ENCODE measurements around the gene SH3BP1. TPM values are rescaled to one million over a fixed set of nuclear protein-coding genes. Genes with fewer than 3 reads are reported as not detected.
A peak's percentile ranks its signal among the peaks of the same experiment; 100 is the strongest.

SH3BP1 gene
- total and polyA plus RNA-seq, 2 donors (not counting 1 experiment from before 2014, with no cell fraction given): 2.9 to 3.1 TPM

DNA sequence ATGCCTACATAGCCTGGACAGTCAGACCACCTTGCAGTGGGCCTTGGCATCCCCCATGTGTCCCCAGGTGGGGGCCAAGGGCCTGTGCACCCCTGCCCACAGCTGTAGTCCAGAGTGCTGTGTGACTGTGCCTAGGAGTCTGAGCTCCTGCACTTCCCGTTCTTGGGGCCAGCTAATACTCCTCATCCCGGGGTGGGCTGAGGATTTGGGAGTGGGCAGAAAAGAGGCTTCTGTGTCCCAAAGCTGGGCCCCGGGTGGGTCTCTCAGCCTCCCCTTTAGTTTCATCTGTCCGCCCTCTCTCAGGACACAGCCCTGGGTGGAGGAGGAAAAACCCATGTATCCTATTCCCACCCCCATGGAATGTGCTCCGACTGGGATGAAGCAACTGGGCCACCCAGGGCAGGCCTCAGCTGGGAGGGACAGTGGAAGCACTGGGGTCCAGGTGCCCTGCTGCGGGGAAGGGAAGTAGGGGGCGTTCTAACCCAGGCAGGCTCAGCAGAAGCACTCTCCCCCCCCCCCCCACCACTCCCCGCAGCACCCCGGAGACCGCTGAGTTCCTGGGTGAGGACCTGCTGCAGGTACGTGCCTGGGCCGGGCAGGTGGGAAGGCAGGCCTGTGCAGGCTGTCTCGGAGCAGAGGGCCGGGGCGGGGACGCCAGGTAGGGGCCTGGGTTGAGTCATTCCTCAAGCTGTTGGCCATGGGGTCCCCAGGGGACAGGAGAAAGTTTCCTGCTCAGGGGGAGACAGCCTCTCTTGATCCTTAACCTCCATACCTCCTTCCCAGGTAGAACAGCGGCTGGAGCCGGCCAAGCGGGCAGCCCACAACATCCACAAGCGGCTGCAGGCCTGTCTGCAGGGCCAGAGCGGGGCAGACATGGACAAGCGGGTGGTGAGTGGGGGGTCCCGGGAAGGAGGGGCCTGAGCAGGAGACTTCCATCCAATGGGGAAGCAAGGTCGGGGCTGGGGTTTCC is 1.4 kb downstream of the SH3BP1 start:
- no peak for DNase-seq (ENCODE audit: low read depth in 2 of 2)
- Histone ChIP-seq H3K27ac (ENCODE audit: insufficient read depth, low read length) (no peak overlapping the region), H3K9ac (ENCODE audit: insufficient read depth, low read length) (no peak overlapping the region), H3K27me3 (ENCODE audit: control insufficient read depth, insufficient read depth, low read length) (no peaks in the 10 kb centered on the region), H3K4me2 (ENCODE audit: extremely low read depth, insufficient read depth, low read length) (peak overlapping the region; percentile 82), H3K4me1 (ENCODE audit: control insufficient read depth, extremely low read depth, insufficient read depth, low read length) (peaks cover 18% of the 10 kb centered on the region), H3K79me2 (ENCODE audit: control insufficient read depth, insufficient read depth, low read length) (no peaks in the 10 kb centered on the region), H2AFZ (ENCODE audit: low read length) (no peak overlapping the region), H3K9me3 (ENCODE audit: control insufficient read depth, insufficient read depth, low read depth, low read length) (no peaks in the 10 kb centered on the region), H4K20me1 (ENCODE audit: control insufficient read depth, extremely low read depth, insufficient read depth, low read length) (no peaks in the 10 kb centered on the region), H3K4me3 (replicated peaks in 1 of 4; ENCODE audit: control extremely low read depth in 1 of 4, insufficient read depth in 1 of 4, low read depth in 3 of 4, low read length in 4 of 4) (peak overlapping the region in 3 of 4 experiments; percentile 24 to 64 (median 46)), H3K36me3 (ENCODE audit: control insufficient read depth, insufficient read depth, low read length) (peaks cover 4% of the 10 kb centered on the region)
- TF ChIP-seq, protein P1, sequence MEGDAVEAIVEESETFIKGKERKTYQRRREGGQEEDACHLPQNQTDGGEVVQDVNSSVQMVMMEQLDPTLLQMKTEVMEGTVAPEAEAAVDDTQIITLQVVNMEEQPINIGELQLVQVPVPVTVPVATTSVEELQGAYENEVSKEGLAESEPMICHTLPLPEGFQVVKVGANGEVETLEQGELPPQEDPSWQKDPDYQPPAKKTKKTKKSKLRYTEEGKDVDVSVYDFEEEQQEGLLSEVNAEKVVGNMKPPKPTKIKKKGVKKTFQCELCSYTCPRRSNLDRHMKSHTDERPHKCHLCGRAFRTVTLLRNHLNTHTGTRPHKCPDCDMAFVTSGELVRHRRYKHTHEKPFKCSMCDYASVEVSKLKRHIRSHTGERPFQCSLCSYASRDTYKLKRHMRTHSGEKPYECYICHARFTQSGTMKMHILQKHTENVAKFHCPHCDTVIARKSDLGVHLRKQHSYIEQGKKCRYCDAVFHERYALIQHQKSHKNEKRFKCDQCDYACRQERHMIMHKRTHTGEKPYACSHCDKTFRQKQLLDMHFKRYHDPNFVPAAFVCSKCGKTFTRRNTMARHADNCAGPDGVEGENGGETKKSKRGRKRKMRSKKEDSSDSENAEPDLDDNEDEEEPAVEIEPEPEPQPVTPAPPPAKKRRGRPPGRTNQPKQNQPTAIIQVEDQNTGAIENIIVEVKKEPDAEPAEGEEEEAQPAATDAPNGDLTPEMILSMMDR (conservative IDR thresholded peaks at IDR 0.05 in 1 of 2, IDR thresholded peaks at IDR 0.05 in 1 of 2; ENCODE audit: low read depth in 1 of 2, low read length in 2 of 2): no peak
- TF ChIP-seq EZH2 (IDR thresholded peaks at IDR 0.05; ENCODE audit: low read length, missing control alignments): no peak

- H3K36me3 ChIP-seq (ENCODE audit: control insufficient read depth, insufficient read depth, low read length): peaks cover 4% of the 10 kb centered on the region
- no peak for DNase-seq (ENCODE audit: low read depth in 2 of 2)
- no peak overlapping the region for H3K9ac ChIP-seq (ENCODE audit: insufficient read depth, low read length)
- no peak overlapping the region for H2AFZ ChIP-seq (ENCODE audit: low read length)
- peaks cover 17% of the 10 kb centered on the region for H3K4me1 ChIP-seq (ENCODE audit: control insufficient read depth, extremely low read depth, insufficient read depth, low read length)
- H4K20me1 ChIP-seq (ENCODE audit: control insufficient read depth, extremely low read depth, insufficient read depth, low read length): no peaks in the 10 kb centered on the region
- H3K9me3 ChIP-seq (ENCODE audit: control insufficient read depth, insufficient read depth, low read depth, low read length): no peaks in the 10 kb centered on the region
- no peaks in the 10 kb centered on the region for H3K79me2 ChIP-seq (ENCODE audit: control insufficient read depth, insufficient read depth, low read length)
- no peak overlapping the region for H3K4me2 ChIP-seq (ENCODE audit: extremely low read depth, insufficient read depth, low read length)
- no peak for TF ChIP-seq EZH2 (IDR thresholded peaks at IDR 0.05; ENCODE audit: low read length, missing control alignments)
- no peak overlapping the region for H3K4me3 ChIP-seq (replicated peaks in 1 of 4; ENCODE audit: control extremely low read depth in 1 of 4, insufficient read depth in 1 of 4, low read depth in 3 of 4, low read length in 4 of 4)
- H3K27ac ChIP-seq (ENCODE audit: insufficient read depth, low read length): no peak overlapping the region
- no peaks in the 10 kb centered on the region for H3K27me3 ChIP-seq (ENCODE audit: control insufficient read depth, insufficient read depth, low read length)
These were observed 2.1 kb downstream of the SH3BP1 start for GRCh38 chr22:37641561-37641949.

DNA sequence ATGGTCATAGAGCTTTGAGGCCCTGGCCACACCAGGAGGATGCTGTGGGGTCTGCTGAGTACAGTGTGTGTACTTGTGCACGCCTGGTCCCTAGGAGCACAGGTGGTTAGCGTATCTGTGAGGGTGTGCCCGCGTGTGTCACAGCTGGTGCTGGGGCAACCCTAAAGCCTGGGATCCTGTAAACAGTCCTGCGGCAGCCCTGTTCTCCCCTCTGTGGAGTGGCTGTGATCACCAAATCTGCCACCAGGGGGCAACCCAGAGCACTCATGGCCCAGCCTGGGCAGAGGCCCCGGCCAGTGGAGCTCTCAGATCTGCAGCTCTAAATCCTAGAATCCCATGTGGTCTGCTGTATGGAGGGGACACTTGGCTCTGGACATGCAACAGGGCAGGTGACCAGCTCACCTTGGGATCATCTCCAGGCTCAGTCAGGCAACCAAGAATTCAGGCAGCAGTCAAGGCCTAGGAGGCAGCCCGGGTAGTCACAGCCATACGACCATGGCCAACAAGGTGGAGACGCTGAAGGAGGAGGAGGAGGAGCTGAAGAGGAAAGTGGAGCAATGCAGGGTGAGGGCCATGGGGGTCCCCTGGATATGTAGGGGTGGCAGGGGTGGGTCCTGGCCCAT is 3.9 kb downstream of the SH3BP1 start:
- Histone ChIP-seq H4K20me1 (ENCODE audit: control insufficient read depth, extremely low read depth, insufficient read depth, low read length) (no peaks in the 10 kb centered on the region), H3K4me1 (ENCODE audit: control insufficient read depth, extremely low read depth, insufficient read depth, low read length) (peaks cover 12% of the 10 kb centered on the region), H3K9ac (ENCODE audit: insufficient read depth, low read length) (no peak overlapping the region), H3K4me2 (ENCODE audit: extremely low read depth, insufficient read depth, low read length) (no peak overlapping the region), H2AFZ (ENCODE audit: low read length) (no peak overlapping the region), H3K4me3 (replicated peaks in 1 of 4; ENCODE audit: control extremely low read depth in 1 of 4, insufficient read depth in 1 of 4, low read depth in 3 of 4, low read length in 4 of 4) (no peak overlapping the region), H3K79me2 (ENCODE audit: control insufficient read depth, insufficient read depth, low read length) (no peaks in the 10 kb centered on the region), H3K27ac (ENCODE audit: insufficient read depth, low read length) (no peak overlapping the region), H3K9me3 (ENCODE audit: control insufficient read depth, insufficient read depth, low read depth, low read length) (no peaks in the 10 kb centered on the region), H3K36me3 (ENCODE audit: control insufficient read depth, insufficient read depth, low read length) (peaks cover 4% of the 10 kb centered on the region), H3K27me3 (ENCODE audit: control insufficient read depth, insufficient read depth, low read length) (no peaks in the 10 kb centered on the region)
- peak; percentile 29 to 72 for DNase-seq (ENCODE audit: low read depth in 2 of 2)
- no peak for TF ChIP-seq EZH2 (IDR thresholded peaks at IDR 0.05; ENCODE audit: low read length, missing control alignments)
- TF ChIP-seq, protein P1 (conservative IDR thresholded peaks at IDR 0.05 in 1 of 2, IDR thresholded peaks at IDR 0.05 in 1 of 2; ENCODE audit: low read depth in 1 of 2, low read length in 2 of 2): peak; percentile 72 to 94
